ENCODE results near the gene PLN.

- TF ChIP-seq POLR2A (IDR thresholded peaks at IDR 0.05; ENCODE audit: low read length) (no peak), GATA1 (IDR thresholded peaks at IDR 0.05; ENCODE audit: low read depth, low read length) (no peak)
Observed at GRCh38 chr6:118559659-118560058, 11.6 kb downstream of the PLN start.

All from erythroblast (primary cell).